ENCODE results near the gene SMIM35. TPM values are rescaled to one million over a fixed set of nuclear protein-coding genes. Genes with fewer than 3 reads are reported as not detected.

Gene SMIM35
- total and polyA plus RNA-seq, 11 donors = 0.21 TPM; not detected in 10

DNA sequence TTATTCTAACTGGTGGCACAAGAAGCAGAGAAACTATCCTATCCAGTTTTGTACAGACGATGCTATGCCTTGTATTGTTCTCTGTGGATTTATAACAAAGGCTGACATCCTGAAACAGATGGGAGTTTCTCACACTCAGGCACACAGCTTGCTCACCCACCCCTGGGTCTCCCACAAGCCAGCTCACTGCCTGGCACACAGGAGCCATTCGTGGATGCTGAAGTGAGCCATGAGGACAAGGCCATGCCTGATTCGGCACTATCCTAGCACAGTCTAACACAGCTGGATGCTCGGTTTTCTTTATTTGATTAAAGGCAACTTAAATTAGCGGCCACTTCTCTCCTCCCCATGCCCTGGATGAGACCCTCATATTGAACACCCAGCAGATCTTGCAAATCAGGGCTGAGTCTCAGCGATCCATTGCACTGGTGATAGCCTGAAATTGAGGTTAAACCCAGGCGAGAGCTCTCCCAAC is 35.6 kb downstream of the SMIM35 start:
- TF ChIP-seq, protein P1, sequence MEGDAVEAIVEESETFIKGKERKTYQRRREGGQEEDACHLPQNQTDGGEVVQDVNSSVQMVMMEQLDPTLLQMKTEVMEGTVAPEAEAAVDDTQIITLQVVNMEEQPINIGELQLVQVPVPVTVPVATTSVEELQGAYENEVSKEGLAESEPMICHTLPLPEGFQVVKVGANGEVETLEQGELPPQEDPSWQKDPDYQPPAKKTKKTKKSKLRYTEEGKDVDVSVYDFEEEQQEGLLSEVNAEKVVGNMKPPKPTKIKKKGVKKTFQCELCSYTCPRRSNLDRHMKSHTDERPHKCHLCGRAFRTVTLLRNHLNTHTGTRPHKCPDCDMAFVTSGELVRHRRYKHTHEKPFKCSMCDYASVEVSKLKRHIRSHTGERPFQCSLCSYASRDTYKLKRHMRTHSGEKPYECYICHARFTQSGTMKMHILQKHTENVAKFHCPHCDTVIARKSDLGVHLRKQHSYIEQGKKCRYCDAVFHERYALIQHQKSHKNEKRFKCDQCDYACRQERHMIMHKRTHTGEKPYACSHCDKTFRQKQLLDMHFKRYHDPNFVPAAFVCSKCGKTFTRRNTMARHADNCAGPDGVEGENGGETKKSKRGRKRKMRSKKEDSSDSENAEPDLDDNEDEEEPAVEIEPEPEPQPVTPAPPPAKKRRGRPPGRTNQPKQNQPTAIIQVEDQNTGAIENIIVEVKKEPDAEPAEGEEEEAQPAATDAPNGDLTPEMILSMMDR (IDR thresholded peaks at IDR 0.05) = no peak
- no peak for TF ChIP-seq POLR2A (IDR thresholded peaks at IDR 0.05)
- Histone ChIP-seq H3K27ac (peak overlapping the region in 1 of 12 donors; percentile 64), H3K27me3 (no peaks in the 10 kb centered on the region), H3K4me3 (no peak overlapping the region), H3K9me3 (no peaks in the 10 kb centered on the region), H3K36me3 (no peaks in the 10 kb centered on the region), H3K4me1 (peaks cover 0 to 25% (median 0%) of the 10 kb centered on the region in 12 donors)
- WGBS, 4 donors = 81 to 88% (median 83%) methylated on average over 7 of the region's 7 CpGs
- DNase-seq (no peak), ATAC-seq (no peak)
- intact Hi-C loops (cut with DNase I) = loop anchor here (5.0 to 10.0 kb wide), 13 partner anchors 99 to 626 kb away; partner anchors contain the start of gene FXYD2 (in 2 of the 10)

DNA sequence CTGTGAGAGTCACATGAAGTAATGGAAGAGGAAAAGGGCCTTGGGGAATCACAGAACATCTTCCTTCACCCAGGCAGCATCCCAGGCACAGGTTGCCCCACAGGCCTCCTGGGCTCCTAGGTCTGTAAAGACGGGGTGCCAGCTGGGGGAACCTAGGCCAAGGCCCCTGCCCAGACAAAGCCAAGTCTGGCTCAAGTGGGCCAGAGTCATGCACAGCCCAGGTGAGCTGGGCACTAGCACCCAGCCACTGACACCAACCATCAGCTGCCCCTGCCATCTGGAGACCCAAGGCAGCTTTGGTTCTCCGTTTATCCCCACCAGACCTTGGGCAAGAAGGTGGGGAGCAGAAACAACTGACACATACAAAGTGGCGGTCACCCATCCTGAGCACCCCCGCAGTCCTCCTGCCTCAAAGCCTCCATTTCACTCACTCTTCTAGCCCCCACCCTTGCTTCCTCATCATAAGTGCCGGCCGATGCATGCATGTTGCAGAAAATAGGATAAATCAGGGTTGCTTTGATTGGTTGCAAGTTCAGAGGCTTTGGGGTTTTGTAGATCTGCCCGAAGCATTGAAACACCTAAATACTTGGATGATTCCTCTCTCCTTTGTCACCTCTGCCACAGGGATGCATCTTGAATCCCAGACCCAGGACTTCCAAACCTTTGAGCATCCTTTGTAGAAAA is 36.4 kb downstream of the SMIM35 start:
- peaks cover 0 to 32% (median 0%) of the 10 kb centered on the region in 12 donors for H3K4me1 ChIP-seq
- H3K4me3 ChIP-seq = no peak overlapping the region
- ATAC-seq (no peak), DNase-seq (no peak)
- 91 to 98% (median 93%) methylated on average over 7 of the region's 7 CpGs for WGBS, 4 donors
- no peaks in the 10 kb centered on the region for H3K36me3 ChIP-seq
- no peaks in the 10 kb centered on the region for H3K27me3 ChIP-seq
- intact Hi-C loops (cut with DNase I) = loop anchor here (5.0 to 10.0 kb wide), 13 partner anchors 98 to 626 kb away; partner anchors contain the start of gene FXYD2 (in 2 of the 10)
- peak overlapping the region in 1 of 12 donors; percentile 64 for H3K27ac ChIP-seq
- no peaks in the 10 kb centered on the region for H3K9me3 ChIP-seq
- TF ChIP-seq POLR2A (IDR thresholded peaks at IDR 0.05) = no peak
- TF ChIP-seq, protein P1 (IDR thresholded peaks at IDR 0.05) = no peak

DNA sequence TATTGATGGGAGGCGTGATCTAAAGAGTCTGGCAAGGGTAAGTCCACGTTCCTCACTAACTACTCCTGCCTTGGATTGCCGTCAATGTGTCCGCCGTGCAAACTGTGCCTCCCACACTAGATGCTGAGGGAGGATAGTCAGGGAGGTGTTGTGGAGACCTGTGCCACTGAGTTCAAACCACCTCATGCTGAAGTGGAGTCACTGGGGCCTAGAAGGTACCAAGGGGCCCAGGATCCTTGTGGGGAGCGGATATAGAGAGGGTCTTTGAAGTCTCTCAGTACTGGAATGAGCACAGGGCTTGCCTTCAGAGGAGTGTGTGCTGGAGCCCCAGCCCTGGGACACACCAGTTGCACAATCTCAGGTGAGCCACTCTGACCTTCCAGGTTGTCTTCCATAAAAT is 37.0 kb downstream of the SMIM35 start:
- Histone ChIP-seq H3K4me1 (peaks cover 0 to 32% (median 0%) of the 10 kb centered on the region in 12 donors), H3K36me3 (no peaks in the 10 kb centered on the region), H3K27me3 (no peaks in the 10 kb centered on the region), H3K4me3 (no peak overlapping the region), H3K27ac (no peak overlapping the region), H3K9me3 (no peaks in the 10 kb centered on the region)
- DNase-seq = no peak
- no peak for ATAC-seq
- 88 to 95% (median 94%) methylated on average over 6 of the region's 6 CpGs for WGBS, 4 donors
- TF ChIP-seq, protein P1 (IDR thresholded peaks at IDR 0.05) = no peak
- TF ChIP-seq POLR2A (IDR thresholded peaks at IDR 0.05) = no peak
- intact Hi-C loops (cut with DNase I) = loop anchor here (5.0 to 10.0 kb wide), 14 partner anchors 65 to 625 kb away; partner anchors contain the start of genes FXYD2 (in 2 of the 10) and IL10RA (in 1 of the 10)
